NCI-H2227 (cell line): ENCODE results near the gene CEP250.
"Not testable (repeated sequence)": the region's sequence is repeated elsewhere in the genome, so short reads cannot be mapped to it uniquely, and the experiment has no call there.

Source experiments
- DNase-seq: peaks from one replicate; lab custom pipeline; 2025; ENCODE audit not compliant: unreplicated experiment; lab: John Stamatoyannopoulos, UW

CEP250 gene, protein sequence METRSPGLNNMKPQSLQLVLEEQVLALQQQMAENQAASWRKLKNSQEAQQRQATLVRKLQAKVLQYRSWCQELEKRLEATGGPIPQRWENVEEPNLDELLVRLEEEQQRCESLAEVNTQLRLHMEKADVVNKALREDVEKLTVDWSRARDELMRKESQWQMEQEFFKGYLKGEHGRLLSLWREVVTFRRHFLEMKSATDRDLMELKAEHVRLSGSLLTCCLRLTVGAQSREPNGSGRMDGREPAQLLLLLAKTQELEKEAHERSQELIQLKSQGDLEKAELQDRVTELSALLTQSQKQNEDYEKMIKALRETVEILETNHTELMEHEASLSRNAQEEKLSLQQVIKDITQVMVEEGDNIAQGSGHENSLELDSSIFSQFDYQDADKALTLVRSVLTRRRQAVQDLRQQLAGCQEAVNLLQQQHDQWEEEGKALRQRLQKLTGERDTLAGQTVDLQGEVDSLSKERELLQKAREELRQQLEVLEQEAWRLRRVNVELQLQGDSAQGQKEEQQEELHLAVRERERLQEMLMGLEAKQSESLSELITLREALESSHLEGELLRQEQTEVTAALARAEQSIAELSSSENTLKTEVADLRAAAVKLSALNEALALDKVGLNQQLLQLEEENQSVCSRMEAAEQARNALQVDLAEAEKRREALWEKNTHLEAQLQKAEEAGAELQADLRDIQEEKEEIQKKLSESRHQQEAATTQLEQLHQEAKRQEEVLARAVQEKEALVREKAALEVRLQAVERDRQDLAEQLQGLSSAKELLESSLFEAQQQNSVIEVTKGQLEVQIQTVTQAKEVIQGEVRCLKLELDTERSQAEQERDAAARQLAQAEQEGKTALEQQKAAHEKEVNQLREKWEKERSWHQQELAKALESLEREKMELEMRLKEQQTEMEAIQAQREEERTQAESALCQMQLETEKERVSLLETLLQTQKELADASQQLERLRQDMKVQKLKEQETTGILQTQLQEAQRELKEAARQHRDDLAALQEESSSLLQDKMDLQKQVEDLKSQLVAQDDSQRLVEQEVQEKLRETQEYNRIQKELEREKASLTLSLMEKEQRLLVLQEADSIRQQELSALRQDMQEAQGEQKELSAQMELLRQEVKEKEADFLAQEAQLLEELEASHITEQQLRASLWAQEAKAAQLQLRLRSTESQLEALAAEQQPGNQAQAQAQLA (N-terminal part only)

DNA sequence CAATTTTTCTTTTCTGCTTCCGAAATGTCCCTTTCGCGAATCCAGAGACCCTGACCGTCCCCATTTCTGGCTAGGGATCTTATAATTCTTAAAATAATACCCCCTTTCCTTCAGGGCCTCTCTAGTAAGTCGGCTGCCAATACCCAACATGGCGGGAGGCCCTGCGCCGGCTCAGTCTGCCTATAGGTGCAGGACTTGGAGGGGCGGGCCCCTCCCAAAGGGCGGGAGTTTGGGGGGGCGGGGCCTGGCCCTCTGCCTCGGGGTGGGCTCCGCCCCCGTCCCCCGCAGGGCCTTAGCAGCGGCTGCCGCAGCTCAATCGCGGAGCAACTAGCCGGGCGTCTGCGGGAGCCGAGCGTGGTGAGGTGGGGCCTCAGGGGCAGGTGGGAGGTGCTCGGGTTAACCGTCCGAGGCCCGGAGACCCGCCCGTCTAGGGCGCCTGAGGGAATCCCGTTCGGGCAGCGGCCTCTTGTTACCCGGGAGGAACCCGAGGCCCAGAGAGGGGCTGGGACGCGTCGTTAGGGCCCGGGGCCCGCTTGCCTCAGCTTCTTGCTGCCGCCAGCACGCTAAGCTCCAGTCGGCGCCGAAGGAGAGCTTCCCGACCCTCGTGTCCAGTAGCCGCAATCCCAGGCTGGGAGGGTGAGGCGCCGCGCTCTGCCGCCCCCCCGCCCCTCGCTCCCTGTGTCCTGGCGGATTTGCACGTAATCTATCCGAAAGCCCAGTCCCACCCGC, at the start of gene CEP250:
Gene CEP250, plus strand, starts transcription at position 718 of the 729 bp plus-strand sequence. CDS start 6,770 bp downstream, outside the sequence.
- DNase-seq: peak; percentile 98

DNA sequence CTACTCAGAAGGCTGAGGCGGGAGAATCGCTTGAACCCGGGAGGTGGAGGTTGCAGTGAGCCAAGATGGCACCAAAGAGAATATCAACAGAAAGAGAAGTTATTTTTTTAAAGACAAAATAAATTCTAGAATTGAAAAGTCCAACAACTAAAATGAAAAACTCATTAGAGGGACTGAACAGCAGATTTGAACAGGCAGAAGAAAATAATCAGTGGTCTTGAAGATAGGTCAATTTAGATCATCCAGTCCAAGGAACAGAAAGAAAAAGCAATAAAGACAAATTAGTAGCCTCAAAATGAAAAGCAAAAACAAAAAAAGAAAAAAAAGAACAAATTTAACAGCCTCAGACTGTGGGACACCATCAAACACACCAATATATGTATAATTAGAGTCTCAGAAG, 49.6 kb upstream of the CEP250 start:
- DNase-seq: no peak

DNA sequence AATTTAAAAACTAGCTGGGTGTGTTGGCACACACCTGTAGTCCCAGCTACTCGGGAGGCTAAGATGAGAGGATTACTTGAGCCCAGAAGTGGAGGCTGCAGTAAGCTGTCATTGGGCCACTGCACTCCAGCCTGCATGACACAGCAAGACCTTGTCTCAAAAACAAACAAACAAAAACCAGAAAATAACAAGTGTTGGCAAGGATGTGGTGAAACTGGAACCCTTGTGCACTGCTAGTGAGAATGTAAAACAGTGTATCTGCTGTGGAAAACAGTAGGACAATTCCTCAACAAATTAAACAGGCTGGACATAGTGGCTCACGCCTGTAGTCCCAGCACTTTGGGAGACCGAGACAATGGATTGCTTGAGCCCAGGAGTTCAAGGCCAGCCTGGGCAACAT, 47.1 kb upstream of the CEP250 start:
- DNase-seq: no peak

DNA sequence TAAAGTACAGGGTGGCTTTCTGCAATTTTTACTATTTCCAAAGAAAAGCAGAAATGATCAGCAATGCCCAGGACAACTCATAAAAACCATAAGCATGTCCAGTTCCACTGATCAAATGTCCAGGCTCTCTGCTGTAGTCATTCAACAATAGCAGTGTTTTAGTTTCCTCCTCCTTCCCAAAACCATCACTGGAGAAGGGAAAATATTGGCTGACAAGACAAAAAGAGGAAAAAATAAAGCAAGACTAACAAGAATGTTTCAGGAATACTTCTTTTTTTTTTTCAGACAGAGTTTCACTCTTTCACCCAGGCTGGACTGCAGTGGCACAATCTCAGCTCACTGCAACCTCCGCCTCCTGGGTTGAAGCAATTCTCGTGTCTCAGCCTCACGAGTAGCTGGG, 45.9 kb upstream of the CEP250 start:
- DNase-seq: no peak

DNA sequence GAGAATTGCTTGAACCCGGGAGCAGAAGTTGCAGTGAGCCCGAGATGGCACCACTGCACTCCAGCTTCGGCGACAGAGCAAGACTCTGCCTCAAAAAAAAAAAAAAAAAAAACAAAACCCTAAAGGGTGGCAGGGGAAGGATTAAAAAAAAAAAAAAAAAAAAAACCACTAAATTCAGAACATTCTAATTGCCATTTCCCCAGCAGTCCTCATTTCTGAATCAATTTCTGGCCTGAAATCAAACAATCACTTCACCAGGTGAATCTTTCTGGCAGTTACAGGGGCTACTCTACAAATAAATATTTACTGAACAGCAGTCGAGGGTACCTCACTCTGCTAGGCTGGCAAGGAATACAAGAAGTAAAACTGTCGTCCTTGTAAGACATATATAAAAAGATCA, 44.8 kb upstream of the CEP250 start:
- no peak for DNase-seq

DNA sequence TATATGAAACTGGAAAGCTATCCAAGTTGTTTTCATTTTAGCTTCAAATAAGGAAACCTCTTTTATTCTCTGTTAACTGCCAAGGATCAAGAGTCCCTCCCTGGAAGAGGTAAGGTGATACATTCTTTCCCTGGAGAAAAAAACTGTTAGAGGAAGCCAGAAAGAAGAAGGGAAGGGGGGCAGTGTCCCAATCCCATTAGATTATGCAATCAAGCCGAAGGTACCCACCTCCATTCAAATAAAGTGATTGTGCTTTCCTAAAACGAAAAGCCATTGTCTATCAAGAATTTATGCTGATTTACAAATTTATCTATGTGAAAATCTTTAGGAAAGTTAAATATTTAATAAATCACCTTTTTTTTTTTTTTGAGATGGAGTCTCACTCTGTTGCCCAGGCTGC, 34.1 kb upstream of the CEP250 start:
- DNase-seq: no peak

DNA sequence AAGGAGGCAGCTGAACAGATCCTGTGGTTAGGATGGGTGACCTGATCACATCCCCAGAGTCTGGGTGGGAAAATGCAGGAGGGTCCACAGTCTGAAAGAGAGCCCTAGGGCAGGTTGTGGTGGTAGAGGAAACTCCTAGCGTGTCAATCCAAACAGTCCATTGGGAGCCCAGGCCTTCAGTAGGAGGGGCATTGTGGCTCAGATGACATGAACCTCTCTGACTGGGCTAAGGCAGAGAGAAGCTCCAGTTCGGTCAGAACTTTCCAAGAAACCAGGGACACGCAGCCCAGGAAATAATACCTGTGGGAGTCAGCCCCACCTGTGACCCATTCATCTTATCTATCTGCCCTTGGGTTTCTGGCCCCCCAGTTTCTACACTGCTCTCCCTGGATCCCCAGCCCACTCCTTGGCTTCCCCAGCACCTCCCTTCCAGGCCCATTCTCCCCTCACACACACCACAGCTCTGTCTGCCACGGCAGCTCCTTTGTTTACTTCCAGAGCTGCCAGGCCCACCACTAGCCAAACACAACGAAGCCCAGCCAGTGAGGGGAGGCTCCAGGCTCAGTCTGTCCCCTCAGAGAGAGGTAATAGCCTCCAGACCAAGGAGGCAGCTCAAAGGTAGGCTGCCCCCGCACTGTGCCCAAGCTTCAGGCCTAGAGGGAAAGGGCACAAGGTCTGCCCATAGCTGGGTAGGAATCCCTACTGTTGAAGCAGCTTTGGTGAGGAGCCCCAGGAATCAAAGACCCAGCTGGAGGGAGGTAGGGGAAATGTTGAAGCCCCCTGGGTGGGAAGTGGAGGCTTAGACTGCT, 23.6 kb upstream of the CEP250 start:
- DNase-seq: no peak

DNA sequence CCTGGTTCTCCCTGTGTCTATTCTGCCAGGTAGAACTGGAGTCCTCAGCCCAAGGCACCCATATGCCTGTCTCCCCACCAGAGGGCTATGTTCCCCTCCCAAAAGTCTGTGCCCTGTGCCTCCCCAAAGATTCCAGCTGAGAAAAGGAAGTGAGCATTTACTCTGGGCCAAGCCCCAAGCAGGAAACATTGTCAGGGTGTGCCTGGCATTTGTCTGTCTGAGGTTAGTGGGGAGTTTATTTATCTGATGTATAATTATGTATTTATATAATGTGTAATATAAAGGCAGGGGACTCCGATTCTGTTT, 23.0 kb upstream of the CEP250 start:
- no peak for DNase-seq

DNA sequence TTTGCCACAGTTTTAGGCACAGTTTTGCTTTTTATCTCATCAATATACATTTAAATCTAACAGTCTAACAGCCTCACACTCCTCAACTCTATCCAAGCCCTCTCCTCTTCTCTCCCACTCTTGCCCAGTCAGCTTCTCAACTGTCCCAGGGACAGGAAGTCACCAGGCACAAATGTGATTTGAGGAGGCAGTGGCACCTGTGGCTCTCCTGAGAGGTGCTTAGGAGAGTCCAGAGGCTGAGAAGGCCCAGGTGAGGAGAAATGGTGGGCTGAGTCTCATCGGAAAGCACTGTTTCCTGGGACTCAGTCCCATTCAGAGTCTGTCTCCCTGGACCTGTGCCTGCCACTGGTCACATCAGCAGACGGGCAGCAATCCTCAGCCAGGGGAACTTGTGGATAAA, 22.1 kb upstream of the CEP250 start:
- no peak for DNase-seq

DNA sequence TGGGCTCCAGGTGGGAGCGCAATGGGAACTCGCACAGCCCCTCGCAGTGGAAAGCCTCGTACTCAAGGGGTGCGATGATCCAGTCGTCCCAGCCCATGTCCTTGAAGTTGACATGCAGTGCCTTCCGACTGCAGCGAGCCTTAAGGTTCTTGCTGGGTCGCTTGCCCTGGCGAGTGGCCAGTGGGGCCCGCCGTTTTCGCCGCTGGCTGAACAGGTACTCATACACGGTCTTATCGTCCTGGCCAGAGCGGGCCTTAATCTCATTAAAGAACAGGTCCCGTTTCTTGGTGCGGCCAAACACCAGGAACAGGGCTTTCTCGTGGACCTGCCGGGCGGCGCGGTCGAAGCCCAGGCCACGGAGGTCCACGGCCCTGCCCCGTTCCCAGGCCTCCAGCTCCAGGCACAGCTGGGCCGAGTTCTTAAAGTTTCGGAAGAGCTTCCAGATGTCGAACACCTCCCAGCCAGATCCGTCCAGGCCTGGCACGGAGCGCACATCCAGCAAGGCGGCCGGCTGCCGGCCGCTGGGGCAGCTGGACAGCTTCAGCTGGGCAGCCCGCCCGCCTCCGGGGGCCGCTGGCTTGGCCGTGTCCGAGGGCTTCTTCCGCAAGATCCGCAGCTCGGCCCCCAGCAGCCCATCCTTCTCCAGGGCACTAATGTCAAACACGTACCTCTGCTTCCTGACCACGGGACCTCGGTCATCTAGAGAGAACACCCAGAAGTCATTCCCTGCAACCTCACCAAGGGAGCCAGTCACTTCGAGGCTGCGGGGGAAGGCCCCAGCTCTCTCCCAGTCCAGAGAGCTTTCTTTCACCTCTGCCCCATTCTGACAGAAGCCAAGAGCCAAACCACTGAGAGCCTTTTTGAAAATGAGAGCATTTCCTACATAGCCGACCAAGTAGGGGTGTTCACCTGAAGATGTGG, 21.1 kb upstream of the CEP250 start:
- no peak for DNase-seq

DNA sequence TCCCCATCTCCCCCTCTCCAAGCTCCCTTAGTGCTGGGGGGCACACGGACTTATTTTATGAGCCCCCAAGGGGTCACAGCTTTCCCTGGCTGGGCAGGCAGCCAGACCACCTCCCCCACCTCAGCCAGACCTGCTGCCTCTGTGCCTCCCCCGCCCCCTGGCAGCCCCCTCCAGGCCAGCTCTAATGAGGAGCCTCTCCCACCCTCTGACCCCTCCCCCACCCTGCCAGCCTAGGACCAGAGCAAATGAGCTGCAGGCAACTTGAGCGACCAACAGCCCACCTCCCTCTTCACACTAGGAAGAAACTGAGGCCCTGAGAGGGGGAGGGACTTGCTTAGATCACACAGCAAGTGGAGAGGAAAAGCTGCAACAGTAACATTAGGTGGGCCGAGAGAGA, 19.2 kb upstream of the CEP250 start:
- no peak for DNase-seq

DNA sequence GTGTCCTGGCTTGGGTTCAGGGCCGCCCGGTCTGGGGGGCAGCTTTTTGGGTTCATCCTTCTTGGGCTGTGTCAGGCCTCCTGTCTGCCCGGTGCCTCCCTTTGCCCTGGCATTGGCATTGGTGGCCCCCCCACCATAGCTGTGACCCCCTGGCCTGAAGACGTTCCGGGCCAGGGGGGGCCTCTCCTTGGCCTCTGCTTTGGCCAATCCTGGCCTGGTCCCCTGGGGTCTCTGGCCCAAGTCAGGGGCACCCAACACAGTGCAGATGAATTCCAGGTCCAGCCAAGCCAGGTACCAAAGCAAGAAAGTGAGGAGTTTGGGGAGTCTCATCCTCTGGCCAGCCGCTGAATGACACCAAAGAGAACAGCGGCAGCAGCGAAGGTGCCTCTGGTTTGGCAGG, 17.8 kb upstream of the CEP250 start:
- no peak for DNase-seq

DNA sequence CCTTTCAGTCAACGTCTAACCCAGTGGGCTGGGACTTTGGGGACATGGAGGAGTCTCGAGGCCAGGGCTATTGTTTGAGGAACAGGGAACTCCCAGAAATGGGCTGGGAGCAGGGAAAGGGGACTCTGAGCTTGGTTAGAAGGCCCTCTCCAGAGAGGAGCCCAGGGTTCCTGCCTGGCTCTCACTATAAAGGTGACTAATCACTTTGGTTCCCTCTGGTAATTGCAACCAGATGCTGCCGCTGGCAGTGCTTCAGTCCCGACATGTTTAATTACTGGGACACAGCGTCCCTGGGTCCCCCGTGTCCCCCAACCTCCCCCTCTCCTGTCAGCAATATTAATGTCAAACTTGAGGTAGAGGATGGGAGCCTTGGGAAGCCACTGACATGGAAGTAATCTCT, 12.4 kb upstream of the CEP250 start:
- no peak for DNase-seq

DNA sequence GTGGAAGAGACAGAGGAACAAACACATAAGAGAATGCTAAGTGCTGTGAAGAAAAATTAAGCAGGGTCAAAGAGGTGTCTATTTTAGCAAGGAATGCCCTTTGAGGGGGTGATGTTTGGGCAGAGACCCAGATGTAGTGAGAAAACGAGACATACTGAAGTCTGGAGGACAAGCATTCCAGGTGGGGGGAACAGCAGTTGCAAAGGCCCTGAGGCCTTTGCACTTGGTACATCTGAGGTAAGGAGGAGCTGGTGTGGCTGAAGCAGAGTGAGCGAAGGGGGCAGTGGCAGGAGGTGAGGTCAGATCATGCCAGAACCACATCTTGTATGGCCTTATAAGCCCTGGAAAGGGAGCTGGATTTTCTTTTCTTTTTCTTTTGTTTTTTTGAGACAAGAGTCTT, 11.2 kb upstream of the CEP250 start:
- DNase-seq: no peak

DNA sequence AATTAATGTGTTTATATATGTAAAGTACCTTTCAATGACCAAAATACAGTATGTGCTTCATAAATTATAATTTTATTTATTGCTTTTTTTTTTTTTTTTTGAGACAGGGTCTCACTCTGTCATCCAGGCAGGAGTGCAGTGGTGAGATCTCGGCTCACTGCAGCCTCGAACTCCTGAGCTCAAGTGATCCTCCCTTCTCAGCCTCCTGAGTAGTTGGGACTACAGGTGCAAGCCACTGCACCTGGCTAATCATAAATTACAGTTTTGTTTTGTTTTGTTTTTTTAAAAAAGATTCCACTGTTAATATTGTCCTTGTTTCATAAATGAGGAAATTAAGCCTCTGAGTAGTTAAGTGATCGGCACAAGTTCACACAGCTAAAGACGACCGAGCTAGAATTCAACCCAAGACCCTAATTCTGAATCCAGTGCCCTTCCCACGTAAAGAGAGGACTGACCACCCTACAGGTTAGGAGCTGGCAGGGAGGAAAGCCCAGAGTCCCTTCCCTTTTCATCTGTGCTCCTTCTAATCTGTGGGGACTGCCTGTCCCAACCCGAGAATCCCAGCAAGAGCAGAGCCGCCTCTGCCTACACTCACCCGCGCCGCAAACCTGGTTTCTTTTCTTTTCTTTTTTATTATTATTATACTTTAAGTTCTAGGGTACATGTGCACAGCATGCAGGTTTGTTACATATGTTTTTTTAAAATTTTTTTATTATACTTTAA, 8.9 kb upstream of the CEP250 start:
- DNase-seq: no peak

DNA sequence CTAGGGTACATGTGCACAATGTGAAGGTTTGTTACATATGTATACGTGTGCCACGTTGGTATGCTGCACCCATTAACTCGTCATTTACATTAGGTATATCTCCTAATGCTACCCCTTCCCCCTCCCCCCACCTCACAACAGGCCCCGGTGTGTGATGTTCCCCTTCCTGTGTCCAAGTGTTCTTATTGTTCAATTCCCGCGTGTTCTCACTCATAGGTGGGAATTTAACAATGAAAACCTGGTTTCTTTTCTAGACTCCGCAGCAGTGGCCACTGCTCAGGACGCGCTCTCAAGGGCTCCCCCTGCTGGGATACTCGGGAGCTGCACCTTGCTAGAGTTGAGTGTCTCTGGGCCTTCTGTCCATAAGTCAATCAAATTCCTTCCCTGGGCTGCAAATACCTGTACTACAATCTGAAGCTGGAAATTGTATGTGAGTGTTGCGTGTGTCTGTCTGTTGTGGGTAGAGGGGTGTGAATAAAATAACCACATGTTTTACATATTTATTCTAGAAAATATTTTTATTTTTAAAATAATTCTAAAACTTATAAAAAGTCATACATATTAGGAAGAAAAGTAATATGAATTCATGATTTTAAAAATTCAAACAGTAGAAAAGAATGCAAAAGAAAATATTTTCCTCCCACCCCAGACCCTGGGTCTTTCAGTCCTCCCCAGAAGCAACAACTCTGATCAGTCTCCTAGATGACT, 8.2 kb upstream of the CEP250 start:
- DNase-seq: peak; percentile 92

DNA sequence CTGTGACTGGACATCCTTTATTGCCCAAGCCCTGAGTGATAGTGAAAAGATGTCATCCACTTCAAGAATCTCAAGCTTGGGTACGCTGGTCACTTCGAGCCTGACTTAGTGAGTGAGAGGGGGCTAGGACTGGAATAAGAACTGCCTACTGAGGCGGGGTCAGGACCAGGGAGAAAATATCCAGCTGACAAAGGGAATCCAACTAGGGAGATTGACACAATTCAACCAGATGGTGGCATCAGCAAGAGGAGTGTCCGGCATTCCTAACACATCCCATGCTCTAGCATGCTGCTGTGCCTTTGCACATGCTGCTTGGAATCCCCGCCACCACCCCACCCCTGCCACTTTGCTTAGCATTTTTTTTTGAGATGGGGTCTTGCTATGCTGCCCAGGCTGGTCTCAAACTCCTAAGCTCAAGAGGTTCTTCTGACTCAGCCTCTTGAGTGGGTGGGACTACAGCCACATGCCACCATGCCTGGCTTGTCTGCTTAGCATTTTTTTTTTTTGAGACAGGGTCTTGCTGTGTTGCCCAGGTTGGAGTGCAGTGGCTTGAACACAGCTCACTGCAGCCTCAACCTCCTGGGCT, 6.5 kb upstream of the CEP250 start:
- DNase-seq: no peak

DNA sequence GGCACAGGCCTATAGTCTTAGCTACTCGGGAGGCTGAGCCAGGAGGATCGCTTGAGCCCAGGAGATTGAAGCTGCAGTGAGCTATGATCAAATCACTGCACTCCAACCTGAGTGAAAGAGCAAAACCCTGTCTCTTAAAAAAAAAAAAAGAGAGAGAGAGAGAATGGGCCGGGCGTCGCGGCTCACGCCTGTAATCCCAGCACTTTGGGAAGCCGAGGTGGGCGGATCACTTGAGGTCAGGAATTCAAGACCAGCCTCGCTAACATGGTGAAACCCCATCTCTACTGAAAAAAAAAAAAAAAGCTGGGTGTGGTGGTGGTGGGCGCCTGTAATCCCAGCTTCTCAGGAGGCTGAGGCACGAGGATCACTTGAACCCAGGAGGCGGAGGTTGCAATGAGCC, 5.5 kb upstream of the CEP250 start:
- DNase-seq: not testable (repeated sequence)
